NCI-H2107 treated with DMSO at 0.1 percent for 48 hours (cell line): ENCODE results near the gene TOR1AIP2.

ENCODE experiments used
- DNase-seq: peaks from one replicate; lab custom pipeline; 2025; ENCODE audit not compliant: unreplicated experiment; lab: John Stamatoyannopoulos, UW

TOR1AIP2 gene

GRCh38 chr1:179826626-179827280 lies 50.9 kb downstream of the TOR1AIP2 start:
- peak; percentile 56 for DNase-seq

GRCh38 chr1:179825798-179826460 lies 51.7 kb downstream of the TOR1AIP2 start:
- no peak for DNase-seq

- no peak for DNase-seq
These were observed 52.4 kb downstream of the TOR1AIP2 start for GRCh38 chr1:179825206-179825605.

GRCh38 chr1:179824265-179824664 lies 53.3 kb downstream of the TOR1AIP2 start:
- peak; percentile 31 for DNase-seq

- no peak for DNase-seq
These were observed 53.9 kb downstream of the TOR1AIP2 start for GRCh38 chr1:179823693-179824092.

- DNase-seq, result no peak
These were observed 55.5 kb downstream of the TOR1AIP2 start for GRCh38 chr1:179822065-179822464.

- DNase-seq, result no peak
These were observed 56.1 kb downstream of the TOR1AIP2 start for GRCh38 chr1:179821524-179821923.

GRCh38 chr1:179820226-179820970 lies 57.2 kb downstream of the TOR1AIP2 start:
- DNase-seq, result no peak

GRCh38 chr1:179818743-179819173 lies 58.8 kb downstream of the TOR1AIP2 start:
- no peak for DNase-seq

GRCh38 chr1:179818260-179818659 lies 59.3 kb downstream of the TOR1AIP2 start:
- no peak for DNase-seq

- DNase-seq, result no peak
These were observed 59.8 kb downstream of the TOR1AIP2 start for GRCh38 chr1:179817789-179818188.

- DNase-seq, result no peak
These were observed 60.5 kb downstream of the TOR1AIP2 start for GRCh38 chr1:179817056-179817455.

GRCh38 chr1:179816196-179816960 lies 61.2 kb downstream of the TOR1AIP2 start:
- DNase-seq, result peak; percentile 19

- no peak for DNase-seq
These were observed 62.0 kb downstream of the TOR1AIP2 start for GRCh38 chr1:179815641-179816040.

GRCh38 chr1:179814546-179814838 lies 63.1 kb downstream of the TOR1AIP2 start:
- peak; percentile 81 for DNase-seq

GRCh38 chr1:179813626-179814545 lies 63.7 kb downstream of the TOR1AIP2 start:
- DNase-seq, result no peak

GRCh38 chr1:179812501-179813292 lies 64.9 kb downstream of the TOR1AIP2 start:
- no peak for DNase-seq

- DNase-seq, result no peak
These were observed 67.3 kb downstream of the TOR1AIP2 start for GRCh38 chr1:179810367-179810715.

GRCh38 chr1:179809506-179810366 lies 67.9 kb downstream of the TOR1AIP2 start:
- peak; percentile 46 for DNase-seq
